GM19043 (cell line): ENCODE measurements around the gene TLE3.

Source experiments
- ATAC-seq: cut with Tn5 transposase; IDR thresholded peaks from one replicate; pipeline ENCODE4 v1.9.1; 2021; ENCODE audit warnings: low read depth; ENCODE audit not compliant: unreplicated experiment

The TLE3 gene

DNA sequence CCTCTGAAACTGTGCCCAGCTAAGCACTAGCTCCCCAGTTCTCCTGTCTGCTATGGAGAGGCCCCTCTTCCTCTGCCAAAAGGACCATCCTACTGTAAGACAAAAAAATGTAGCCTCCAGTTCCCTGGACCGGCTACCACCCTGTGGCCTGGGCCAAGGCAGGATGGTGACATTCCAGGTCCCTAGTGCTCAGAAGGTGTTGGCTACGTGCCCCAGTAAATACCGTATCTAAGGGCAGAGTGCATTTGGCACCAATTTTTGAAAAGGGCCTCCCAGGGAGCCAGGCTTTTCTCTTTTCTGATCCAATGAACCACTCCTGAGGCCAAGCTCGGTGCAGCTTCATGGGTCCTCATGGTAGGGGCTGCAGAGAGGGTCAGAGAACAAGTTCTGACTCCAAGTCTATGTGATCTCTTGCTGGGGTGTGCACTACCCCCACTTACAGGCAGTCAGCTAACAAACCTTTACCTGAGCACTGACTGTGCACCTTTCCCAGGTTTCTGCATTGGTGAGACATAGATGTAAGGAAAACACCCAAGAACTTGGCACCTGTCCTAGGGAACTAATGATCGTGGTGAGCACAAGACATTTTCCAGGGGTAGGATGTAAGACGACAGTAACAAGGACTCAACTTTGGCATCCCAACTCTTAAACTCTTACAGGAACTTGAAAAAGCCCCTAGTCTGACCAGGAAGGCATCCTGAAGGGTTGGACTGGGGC, 32.6 kb downstream of the TLE3 start:
- no peak for ATAC-seq

DNA sequence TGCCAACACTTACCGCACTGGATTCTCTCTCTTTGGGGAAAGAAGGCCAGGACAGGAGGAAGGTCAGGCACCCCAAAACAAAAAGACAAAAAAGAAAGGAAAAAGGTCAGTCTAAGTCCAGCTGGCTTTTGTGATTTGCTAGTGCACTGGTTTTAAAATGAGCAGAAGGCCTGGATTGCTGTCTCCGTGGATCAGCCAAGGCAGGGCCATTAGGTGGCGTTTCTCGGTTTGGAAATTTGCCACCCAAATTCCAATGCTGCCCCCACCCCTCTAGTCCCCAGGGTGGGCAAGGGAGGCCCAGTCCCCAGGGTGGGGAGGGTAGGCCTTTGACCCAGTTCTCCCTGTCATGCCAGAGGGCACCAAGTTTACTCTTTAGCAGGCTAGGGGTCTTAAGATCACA, 33.3 kb downstream of the TLE3 start:
- no peak for ATAC-seq

DNA sequence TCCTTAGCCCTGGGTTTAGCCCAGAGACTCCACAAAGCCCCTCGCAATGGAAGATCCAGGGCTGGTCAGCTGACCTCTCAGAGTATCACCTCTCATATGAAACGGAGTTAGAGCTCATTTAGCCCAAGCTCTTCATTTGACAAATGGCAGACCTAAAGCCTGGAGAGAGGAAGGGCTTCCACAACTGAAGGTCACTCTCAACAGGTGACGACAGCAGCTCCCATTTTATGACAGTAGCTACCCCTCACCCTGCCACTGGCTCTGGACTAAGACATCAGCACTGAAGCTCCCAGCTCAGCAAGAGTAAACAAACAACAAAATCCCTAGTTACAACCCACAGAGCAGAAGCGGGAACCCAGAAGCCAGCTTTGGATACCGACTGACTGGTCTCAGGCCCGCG, 33.7 kb downstream of the TLE3 start:
- no peak for ATAC-seq

DNA sequence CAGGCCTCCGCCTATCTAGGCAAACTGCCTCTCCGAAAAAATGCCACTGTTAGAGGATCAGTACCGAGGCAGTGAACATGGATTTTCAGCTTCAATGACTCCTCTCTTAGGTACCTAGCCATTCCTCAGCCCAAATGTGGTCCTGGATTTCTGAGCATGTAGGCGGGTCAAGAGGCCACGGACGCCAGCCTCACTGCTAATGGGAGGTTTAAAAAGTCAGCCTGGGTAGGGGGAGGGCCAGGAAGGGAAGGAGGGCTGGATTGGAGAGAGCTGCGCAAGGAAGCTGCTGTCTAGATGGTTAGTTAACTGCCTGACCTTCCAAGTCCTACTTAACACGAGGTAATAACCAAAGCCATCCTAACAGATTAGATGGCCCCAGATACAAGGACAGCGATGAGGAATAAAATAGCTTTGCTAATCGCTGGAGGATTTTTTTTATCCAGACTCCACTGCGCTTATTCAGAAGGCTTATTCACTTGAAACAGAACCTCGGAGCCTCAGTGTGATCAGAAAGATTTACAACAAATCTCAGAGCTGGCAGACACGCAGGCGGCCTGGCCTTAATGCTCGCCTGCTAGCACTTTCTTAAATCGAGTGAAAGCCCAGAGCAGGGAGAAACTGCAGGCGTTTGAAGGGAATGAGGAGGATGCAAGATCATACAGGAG, 34.3 kb downstream of the TLE3 start:
- no peak for ATAC-seq

DNA sequence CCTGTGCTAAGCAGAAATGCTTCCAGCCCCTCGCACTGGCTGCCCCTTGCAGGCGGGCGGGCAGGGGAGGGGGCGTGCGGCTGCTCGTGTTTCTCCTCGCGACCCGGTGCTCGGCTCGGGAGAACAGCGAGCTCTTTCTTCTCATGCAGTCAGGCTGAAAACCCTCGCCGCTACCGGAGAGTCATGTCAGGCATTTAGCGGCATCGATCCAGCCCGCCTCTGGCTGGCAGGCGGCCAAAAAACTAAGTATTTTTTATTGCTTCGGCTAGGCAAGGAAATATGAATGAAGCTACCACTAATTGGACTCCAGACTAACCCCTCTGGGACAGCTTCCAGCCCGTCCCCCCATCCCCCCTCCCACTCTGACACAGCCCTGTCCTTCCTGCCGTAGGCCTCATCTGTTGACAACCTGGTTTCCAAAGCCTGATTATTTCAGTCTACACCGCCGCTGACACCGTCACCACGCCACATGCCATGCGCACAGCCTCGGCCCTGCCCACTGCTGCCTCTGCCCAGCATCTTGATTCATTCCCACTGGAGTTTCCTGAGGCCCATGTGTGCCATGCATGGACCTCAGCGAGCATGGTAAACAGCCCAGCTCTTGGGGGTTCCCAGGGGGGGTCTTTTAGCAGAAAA, 35.3 kb downstream of the TLE3 start:
- no peak for ATAC-seq

DNA sequence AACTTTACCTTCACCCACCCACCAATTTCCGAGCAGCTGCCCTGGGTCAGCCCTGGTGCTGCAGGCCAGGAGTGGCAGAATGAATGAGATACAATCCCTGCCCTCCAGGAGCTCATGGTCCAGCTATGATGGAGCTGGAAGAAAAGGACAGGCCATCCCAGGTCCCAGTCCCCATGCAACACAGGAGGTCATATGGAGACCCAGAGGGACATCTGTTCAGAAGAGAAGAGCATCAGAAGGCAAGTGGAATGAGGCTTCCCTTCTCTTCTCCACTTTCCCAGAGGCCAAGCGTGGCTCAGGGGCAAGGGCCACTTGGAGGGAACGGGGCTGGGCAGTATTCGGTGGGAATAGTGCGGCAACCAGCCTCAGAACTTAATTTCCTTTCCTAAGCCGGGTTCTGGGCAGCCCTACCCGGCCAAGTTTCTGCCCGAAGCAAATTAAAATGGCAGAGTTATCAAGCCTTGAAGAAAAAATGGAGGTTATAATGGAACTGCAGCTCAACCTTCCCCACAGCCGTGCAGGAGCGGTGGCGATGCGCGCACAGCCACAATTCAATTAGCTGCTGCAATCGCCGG, 35.9 kb downstream of the TLE3 start:
- no peak for ATAC-seq

DNA sequence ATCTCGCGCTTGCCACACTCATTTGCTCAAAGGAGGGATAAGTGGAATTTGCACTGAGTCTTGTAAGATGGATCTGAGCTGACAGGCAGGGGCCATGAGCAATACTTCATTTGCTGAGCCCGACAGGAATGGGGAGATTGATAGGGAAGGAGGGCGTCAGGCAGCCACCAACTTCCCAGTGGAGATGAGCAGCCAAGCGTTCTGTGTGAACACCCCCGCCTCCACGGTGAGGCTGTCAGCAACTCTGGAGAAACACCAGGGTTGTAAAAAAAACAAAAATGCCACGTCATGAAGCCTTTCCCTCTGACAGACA, 36.8 kb downstream of the TLE3 start:
- no peak for ATAC-seq

DNA sequence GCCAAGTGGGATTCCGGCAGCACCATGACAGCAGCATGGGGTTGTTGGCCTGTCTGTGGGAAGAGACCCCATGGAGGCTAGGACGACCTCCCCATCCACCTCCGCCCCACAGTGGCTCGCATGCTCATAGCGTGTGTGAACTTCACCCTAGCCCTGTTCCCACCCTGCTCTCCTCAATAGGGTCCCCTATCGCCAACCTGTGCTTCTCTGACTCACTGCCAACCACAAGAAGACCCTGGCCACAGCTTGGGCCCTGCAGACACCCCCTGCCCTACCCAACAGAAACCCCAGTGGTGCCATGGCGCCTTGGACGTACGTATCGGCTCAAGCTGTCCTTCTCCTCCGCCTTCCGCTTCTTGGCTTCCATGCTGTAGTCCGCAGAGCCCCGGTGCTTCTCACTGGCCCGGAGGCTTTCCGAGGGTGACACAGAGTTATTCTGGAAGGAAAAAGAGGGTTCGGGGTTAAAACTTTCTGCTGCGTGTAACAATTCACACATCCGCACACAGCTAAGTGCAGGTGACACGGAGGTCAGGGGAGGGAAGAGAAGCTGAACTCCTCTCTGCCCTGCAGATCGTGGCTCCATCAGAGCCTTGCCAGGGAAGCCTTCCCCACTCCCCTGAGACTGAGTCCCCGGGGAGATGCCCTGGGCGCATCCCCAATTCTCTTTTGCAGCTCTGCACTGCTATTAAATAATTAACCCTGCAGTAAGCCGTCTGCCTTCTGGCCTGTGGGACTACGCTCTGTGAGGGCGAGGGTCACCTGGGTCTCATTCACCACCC, 37.3 kb downstream of the TLE3 start:
- ATAC-seq = no peak

DNA sequence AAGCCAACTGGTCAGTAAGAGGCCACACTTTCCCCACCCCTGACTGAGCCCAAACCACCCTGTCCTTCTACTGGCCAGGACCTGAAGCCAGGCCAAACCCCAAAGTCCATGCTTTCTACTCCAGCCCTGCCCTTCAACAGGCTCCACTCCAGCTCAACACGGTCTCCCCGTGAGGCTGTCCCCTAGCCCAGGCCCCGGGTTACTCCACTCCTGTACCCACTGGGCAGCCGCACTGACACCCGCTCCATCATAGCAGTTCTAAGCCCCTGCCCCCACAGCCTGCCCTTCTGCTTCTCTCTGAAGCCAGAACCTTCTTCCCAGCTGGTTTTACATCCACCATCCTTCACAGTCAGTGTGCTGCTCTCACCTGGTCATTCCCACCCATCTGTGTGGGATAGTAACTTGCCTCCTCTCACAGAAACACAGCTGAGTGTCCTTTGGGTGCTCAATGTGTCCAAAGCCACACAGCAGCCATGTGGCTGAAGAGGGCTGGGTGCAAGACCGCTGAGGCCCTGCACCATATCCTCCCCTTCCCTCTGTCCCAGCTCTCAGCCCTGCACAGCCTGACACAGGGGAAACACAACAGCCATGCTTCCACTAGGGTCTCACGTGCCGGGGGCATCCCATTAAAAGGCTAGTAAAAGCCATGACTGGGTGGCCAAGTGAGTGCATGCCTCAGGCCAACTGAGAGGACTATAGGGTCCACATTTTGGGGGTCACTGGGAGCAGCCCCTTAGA, 38.1 kb downstream of the TLE3 start:
- ATAC-seq = no peak

DNA sequence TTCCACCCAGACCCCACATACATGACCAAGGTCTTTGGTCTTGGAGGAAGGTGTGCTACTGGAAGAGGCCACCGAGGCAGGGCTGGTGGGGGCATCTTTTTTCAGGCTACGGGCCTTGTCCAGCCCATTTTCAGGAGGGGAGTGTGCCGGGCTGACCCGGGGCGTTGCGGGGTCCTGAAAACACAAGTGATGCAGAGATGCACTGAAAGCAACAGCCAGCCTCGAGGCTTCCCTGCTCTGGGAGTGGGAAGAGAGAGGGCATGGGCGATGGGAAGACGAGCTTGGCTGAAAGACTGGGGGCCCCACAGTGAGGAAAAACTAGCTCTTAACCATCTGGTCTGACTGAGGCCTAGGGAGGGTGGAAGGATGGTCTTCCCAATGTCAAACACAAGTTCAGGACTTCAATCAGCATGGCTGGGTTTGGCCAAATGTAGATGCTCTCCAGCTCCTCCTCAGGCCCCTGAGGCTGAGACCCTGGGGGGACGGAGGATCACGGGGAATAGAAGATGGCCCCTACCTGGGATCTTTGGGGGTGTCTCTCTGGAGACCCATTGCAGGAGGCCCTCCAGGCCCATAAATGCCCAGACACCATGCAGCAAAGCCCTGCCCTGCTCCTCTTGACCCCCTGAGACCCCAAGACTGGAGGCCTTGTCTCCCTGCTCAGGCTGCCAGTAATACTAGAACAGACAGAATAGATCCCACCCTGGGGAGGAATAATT, 38.9 kb downstream of the TLE3 start:
- ATAC-seq = no peak

DNA sequence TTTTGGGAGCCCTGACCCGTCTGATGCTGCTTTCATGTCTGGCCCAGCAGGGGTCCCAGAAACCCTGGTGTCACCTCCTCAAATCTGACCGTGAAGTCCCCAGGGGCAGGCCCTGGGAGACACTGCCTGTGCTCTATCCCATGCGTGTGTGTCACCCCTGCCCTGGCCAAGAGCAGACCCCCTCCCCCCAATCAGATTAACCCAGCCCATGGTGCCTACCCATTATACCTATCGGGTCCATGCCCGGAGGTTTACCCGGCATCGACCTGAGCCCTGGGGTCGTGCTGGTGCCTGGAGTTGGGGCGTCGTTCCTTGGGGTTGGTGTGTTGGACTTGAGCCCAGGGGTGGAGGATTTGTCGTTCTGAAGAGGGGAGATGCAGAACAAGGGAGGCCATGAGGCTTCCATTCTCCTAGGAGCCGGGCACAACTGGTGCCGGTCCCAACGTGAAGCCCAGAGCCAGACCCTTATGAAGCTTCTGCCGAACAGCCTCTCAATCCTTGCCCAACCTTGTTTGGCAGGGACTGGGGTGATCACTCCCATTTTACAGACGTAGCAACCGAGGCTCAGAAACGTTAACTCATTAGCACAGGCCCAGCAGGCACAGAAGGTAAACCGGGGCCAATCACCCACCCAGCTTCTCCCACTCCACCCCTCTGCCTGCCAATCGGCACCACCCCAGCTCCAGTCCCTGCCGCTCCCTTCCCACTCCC, 39.6 kb downstream of the TLE3 start:
- no peak for ATAC-seq

DNA sequence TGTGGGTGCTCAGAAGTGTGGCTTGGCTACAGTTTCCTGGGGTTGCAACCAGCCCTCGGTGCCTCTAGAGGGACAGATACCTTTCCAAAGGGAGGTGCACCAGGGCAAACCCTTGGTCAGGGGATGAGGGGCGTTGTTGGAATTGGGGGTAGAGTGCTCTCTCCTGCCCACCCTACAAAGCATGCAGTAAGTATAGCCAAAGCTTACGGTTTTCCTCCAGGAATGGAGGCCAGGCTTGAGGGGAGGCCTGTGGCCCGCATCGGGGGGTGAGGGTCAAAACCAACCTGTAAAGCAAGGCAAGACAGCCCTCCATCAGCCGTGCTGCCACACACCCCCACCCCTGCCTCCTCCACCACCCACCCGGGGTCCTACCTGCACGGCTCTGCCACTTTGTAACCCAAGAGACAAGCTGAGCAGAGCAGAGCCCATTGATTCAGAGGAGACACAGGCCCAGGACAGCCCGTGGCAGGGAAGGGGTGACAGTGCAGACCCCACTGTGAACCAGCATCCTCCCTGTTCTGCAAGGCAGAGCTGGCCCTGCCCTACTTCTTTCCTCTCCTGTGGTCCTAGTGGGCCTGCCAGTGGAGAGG, 41.5 kb downstream of the TLE3 start:
- ATAC-seq = no peak

DNA sequence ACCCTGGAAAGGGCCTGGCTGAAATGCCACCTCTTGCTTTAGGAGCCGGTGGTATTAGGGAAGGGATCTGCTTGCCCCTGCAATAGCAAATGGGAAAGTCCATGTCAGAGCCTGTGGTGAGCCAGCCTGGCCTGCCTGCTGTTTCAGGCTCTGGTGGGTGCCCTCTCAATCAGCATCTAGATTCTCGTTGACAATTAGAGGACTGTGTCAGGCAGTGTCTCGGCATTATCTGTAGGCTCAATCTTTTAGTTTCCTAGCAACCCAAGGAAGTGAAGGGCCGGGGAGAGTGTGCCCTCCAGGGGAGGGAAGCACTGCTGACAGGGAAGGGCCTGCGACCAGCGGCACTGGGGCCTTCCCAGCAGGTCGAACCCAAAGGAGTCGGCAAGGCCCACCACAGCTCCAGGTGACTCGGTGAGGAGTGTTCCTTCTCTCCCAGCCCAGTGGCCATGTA, 42.1 kb downstream of the TLE3 start:
- ATAC-seq = no peak

DNA sequence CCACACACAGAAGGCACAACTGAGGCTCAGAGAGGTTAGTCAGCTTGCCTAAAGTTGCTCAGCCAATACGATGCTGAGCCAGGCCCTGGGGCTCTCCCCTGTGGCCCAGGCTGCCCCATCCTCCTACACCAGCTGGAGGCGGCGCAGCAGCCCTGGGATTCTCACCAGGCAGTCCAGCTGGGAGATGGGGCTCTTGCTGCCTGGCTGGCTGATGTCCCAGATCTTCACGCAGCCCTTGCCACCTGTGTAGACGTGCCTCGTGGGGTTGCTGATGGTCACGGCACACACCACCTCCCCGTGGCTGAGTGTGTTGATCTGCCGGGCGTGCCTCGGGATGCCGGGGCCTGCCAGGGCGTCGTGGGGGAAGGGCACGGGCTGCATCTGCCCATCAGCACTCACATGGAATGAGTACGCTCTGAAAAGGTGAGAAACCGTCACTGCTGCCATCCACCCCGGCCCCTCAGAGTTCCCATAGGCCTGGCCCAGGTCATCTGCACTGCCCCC, 42.8 kb downstream of the TLE3 start:
- ATAC-seq = no peak

DNA sequence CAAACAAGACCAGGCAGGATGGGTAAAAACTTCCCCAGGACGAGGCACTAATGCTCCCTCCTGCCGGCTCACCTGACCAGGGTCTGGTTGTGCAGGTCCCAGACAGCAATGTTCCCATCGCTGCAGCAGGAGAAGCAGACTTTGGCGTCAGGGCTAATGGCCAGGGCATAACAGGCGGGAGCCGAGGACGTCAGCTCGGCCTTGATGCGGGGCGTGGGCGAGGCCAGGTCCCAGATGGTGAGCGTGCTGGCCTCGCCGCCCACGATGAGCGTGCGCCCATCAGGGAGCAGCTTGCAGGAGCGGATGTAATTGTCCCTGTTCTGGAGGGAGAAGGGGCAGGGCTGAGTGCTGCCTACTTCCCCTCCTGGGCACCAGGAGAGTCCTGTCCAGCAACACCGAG, 43.4 kb downstream of the TLE3 start:
- ATAC-seq = no peak

DNA sequence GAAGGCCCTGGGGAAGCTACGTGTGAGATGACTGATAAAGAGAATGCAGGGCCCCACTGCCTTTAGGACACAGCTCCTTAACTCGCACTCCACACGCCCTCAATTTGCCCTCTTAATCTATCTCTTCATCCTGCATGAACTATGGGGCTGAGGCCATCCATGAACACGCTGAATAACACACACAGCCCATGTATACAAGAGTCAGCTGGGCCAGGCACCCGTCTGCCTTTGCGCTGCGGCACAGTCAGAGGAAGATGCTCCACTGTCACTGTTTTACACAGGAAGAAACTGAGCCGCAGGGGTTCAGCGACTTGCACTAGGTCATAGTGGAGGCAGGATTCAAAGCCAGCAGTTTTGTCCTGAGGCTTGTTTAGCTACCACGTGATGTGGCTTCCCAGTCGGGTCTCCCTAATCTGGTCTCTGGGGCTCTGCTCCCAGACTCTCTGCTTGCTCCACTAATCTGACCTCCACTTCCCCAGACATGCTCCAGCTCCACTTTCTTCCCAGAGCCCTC, 43.9 kb downstream of the TLE3 start:
- ATAC-seq = no peak

DNA sequence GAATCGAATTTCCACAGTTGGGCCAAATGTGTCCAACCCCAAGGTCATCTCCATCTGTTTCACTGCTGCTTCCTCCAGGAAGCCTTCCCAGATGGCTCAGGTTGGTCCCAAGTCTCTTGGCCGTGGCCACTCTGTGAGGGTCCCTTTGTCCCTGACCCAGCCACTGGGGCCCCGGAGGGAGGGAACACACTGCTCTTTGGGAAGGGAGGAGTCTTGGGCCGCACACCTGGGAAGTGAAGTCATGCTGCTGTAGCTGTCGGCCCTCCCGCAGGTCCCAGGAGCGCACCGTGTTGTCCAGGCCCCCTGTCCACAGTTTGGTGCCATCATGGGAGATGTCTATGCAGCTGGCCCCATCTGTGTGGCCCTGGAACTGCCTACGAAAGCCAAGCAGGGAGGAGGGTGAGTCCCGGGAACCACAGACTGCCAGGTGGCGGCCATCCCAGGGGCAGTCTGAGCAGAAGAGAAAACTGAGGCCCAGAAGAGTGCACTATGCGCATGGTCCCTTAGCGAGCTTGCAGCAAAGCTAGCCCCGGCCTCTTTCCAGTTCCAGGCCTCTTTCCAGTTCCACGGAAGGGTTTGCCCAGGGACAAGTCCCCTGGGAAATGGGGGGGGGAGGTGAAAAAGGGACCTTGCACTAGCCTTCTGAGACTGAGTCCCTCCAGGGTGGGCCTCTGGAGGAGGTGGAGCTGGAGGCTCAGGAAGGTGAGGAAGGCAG, 44.6 kb downstream of the TLE3 start:
- no peak for ATAC-seq
